Mesendoderm (in vitro differentiated cells): Measurements from ENCODE around the gene SRGAP3.
A peak's percentile ranks its signal among the peaks of the same experiment; 100 is the strongest.

ENCODE experiments used
- DNase-seq: peaks from one replicate; pipeline ENCODE4 v3.0.0; 2013
- H2AK5ac ChIP-seq: 2 replicates; pipeline ENCODE4 v1.6.1; 2013; ENCODE audit warnings: low read length, inconsistent platforms
- H2BK120ac ChIP-seq: 2 replicates; pipeline ENCODE4 v1.6.1; 2013; ENCODE audit warnings: low read depth, mild to moderate bottlenecking, low read length, moderate library complexity, mixed read lengths
- H2BK15ac ChIP-seq: replicated peaks from 2 replicates; pipeline ENCODE4 v1.6.1; 2013; ENCODE audit warnings: low read depth, mild to moderate bottlenecking, moderate library complexity
- H2BK5ac ChIP-seq: 2 replicates; pipeline ENCODE4 v1.6.1; 2013; ENCODE audit warnings: low read length, inconsistent platforms
- H3K18ac ChIP-seq: 2 replicates; pipeline ENCODE4 v1.6.1; 2013; ENCODE audit warnings: mild to moderate bottlenecking, low read length, mixed read lengths
- H3K23ac ChIP-seq: one replicate; pipeline ENCODE4 v1.6.1; 2013; ENCODE audit warnings: low read length
- H3K27ac ChIP-seq: 2 replicates; pipeline ENCODE4 v1.5.1; 2013; ENCODE audit warnings: low read depth, mild to moderate bottlenecking, inconsistent platforms, low read length, moderate library complexity
- H3K27me3 ChIP-seq: 2 replicates; pipeline ENCODE4 v1.6.1; 2013; ENCODE audit warnings: low read length, control low read depth, mild to moderate bottlenecking, inconsistent platforms; ENCODE audit not compliant: insufficient read depth, poor library complexity
- H3K36me3 ChIP-seq: 2 replicates; pipeline ENCODE4 v1.6.1; 2013; ENCODE audit warnings: low read length, inconsistent platforms; ENCODE audit not compliant: control insufficient read depth, insufficient read depth
- H3K4ac ChIP-seq: one replicate; pipeline ENCODE4 v1.6.1; 2013; ENCODE audit warnings: low read depth, mild to moderate bottlenecking, low read length, moderate library complexity
- H3K4me1 ChIP-seq: 2 replicates; pipeline ENCODE4 v1.6.1; 2013; ENCODE audit warnings: low read depth, low read length, inconsistent platforms; ENCODE audit not compliant: control insufficient read depth
- H3K4me2 ChIP-seq: 2 replicates; pipeline ENCODE4 v1.6.1; 2013; ENCODE audit warnings: low read length
- H3K4me3 ChIP-seq: 2 replicates; pipeline ENCODE4 v1.5.1; 2013; ENCODE audit warnings: mild to moderate bottlenecking, low read length
- H3K56ac ChIP-seq: one replicate; pipeline ENCODE4 v1.6.1; 2013; ENCODE audit warnings: low read length
- H3K79me1 ChIP-seq: 2 replicates; pipeline ENCODE4 v1.6.1; 2013; ENCODE audit warnings: low read length, inconsistent platforms
- H3K79me2 ChIP-seq: 2 replicates; pipeline ENCODE4 v1.6.1; 2013; ENCODE audit warnings: mild to moderate bottlenecking, low read length; ENCODE audit not compliant: control insufficient read depth, insufficient read depth
- H3K9ac ChIP-seq: 2 replicates; pipeline ENCODE4 v1.6.1; 2013; ENCODE audit warnings: low read length, inconsistent platforms
- H4K5ac ChIP-seq: one replicate; pipeline ENCODE4 v1.6.1; 2013; ENCODE audit warnings: low read length
- H4K8ac ChIP-seq: one replicate; pipeline ENCODE4 v1.6.1; 2013; ENCODE audit warnings: low read depth, mild to moderate bottlenecking, control low read depth, low read length, moderate library complexity
- WGBS: extraction: QIAGEN DNeasy Blood & Tissue Kit; methylation state at CpG from one replicate; pipeline ENCODE4 v1.1.7; 2013; ENCODE audit warnings: low lambda C conversion rate, missing lambda C conversion rate; ENCODE audit not compliant: insufficient coverage; ENCODE audit errors: extremely low coverage; 5-methylcytosine and 5-hydroxymethylcytosine counted together

The SRGAP3 gene

DNA sequence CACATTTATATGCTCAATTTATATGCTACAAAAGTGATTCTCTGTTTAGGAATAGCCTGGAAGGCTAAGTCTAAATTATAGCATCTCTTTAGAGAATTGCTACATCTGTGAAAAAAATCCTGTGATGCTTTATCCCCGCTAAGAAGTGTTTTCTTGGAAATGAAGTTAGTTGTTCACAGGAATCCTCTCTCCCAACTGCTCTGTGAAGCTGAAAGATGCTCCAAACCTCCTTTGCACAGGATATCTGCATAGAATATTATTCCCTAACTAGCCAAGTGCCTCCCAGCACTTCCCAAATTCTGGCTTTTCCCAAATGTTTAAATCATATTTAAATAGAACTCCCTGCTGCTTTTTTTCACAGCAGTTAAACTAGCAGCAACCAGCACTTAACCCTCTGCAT lies 132.2 kb downstream of the SRGAP3 start:
- Histone ChIP-seq H3K4me1 (no peaks in the 10 kb centered on the region), H4K8ac (no peak overlapping the region), H4K5ac (no peak overlapping the region), H3K56ac (no peak overlapping the region), H3K27me3 (no peaks in the 10 kb centered on the region), H2BK5ac (no peak overlapping the region), H3K79me1 (no peaks in the 10 kb centered on the region), H3K9ac (no peak overlapping the region), H3K18ac (no peak overlapping the region), H3K4ac (no peak overlapping the region), H2AK5ac (no peak overlapping the region), H3K4me3 (no peak overlapping the region), H3K27ac (no peak overlapping the region), H2BK15ac (no peak overlapping the region), H3K79me2 (no peaks in the 10 kb centered on the region), H3K36me3 (no peaks in the 10 kb centered on the region), H3K23ac (no peak overlapping the region), H3K4me2 (no peak overlapping the region), H2BK120ac (no peak overlapping the region)
- DNase-seq: no peak
- WGBS: no CpG with 5 or more reads among the region's 1 CpG

DNA sequence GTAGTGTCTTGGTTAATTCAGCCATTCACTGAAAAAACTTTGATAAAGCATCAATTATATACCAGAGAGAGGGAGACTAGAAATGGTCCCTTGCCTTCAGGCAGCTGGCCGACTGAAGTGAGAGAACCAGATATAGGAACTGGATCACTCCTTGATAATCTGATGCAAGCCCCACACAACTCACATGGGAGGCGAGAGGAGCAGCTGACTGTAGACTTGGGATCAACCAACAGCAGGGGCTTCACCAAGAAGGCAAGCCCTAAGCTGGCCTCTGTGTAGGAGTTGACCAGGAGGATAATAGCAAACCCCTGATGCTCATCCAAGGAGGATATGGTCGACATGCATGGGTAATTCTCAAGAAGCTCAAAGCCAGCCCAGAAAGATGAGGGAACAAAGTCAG lies 133.1 kb downstream of the SRGAP3 start:
- H3K27ac ChIP-seq: no peak overlapping the region
- no peak overlapping the region for H2BK5ac ChIP-seq
- no peak overlapping the region for H3K56ac ChIP-seq
- no peak for DNase-seq
- no peak overlapping the region for H2AK5ac ChIP-seq
- H3K4me1 ChIP-seq: no peaks in the 10 kb centered on the region
- no peaks in the 10 kb centered on the region for H3K27me3 ChIP-seq
- no peak overlapping the region for H2BK15ac ChIP-seq
- H3K9ac ChIP-seq: no peak overlapping the region
- WGBS: no CpG with 5 or more reads among the region's 3 CpGs
- no peak overlapping the region for H3K23ac ChIP-seq
- H4K5ac ChIP-seq: no peak overlapping the region
- no peaks in the 10 kb centered on the region for H3K36me3 ChIP-seq
- no peak overlapping the region for H3K4me3 ChIP-seq
- no peak overlapping the region for H3K4me2 ChIP-seq
- H3K18ac ChIP-seq: no peak overlapping the region
- no peak overlapping the region for H3K4ac ChIP-seq
- no peak overlapping the region for H4K8ac ChIP-seq
- H2BK120ac ChIP-seq: no peak overlapping the region
- no peaks in the 10 kb centered on the region for H3K79me1 ChIP-seq
- no peaks in the 10 kb centered on the region for H3K79me2 ChIP-seq

GRCh38 chr3:9115336-9115735 lies 134.1 kb downstream of the SRGAP3 start:
- Histone ChIP-seq H3K36me3 (no peaks in the 10 kb centered on the region), H2AK5ac (no peak overlapping the region), H3K56ac (no peak overlapping the region), H3K4me1 (no peaks in the 10 kb centered on the region), H3K4me2 (no peak overlapping the region), H3K23ac (no peak overlapping the region), H3K79me2 (no peaks in the 10 kb centered on the region), H3K9ac (no peak overlapping the region), H3K4ac (no peak overlapping the region), H3K27ac (no peak overlapping the region), H3K18ac (no peak overlapping the region), H3K27me3 (no peaks in the 10 kb centered on the region), H4K8ac (no peak overlapping the region), H2BK5ac (no peak overlapping the region), H2BK120ac (no peak overlapping the region), H4K5ac (no peak overlapping the region), H3K4me3 (no peak overlapping the region), H2BK15ac (no peak overlapping the region), H3K79me1 (no peaks in the 10 kb centered on the region)
- no CpG with 5 or more reads among the region's 2 CpGs for WGBS
- DNase-seq: no peak

- Histone ChIP-seq H3K79me2 (no peaks in the 10 kb centered on the region), H3K9ac (no peak overlapping the region), H2BK15ac (no peak overlapping the region), H2BK5ac (no peak overlapping the region), H2AK5ac (no peak overlapping the region), H3K79me1 (no peaks in the 10 kb centered on the region), H4K8ac (no peak overlapping the region), H3K4me3 (no peak overlapping the region), H3K4me1 (no peaks in the 10 kb centered on the region), H3K23ac (no peak overlapping the region), H3K4me2 (no peak overlapping the region), H3K4ac (no peak overlapping the region), H3K56ac (no peak overlapping the region), H4K5ac (no peak overlapping the region), H2BK120ac (no peak overlapping the region), H3K27ac (no peak overlapping the region), H3K36me3 (no peaks in the 10 kb centered on the region), H3K18ac (no peak overlapping the region), H3K27me3 (no peaks in the 10 kb centered on the region)
- DNase-seq: no peak
- WGBS: no CpG with 5 or more reads among the region's 4 CpGs
Measured at GRCh38 chr3:9113040-9113439, 136.4 kb downstream of the SRGAP3 start.

DNA sequence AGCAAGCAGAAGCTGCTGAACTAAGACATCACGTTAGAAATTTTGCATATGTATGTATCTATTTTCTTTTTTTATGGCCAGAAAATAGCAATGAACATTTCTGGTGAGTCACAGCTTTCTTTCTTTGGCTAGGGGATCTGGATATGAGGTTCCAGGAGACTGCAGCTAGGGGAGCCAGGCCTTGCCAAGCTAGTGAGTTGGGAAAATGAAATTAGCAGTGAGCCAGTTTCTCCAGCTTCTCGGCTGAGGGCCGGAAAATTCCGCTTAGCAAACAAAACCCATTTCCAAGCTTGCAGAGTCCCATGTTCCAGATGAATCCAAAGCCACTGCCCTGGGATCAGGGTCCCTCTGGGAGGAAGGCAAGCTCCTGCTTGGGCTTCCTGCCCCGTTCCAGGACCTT lies 137.6 kb downstream of the SRGAP3 start:
- H3K36me3 ChIP-seq: no peaks in the 10 kb centered on the region
- H3K4me2 ChIP-seq: no peak overlapping the region
- H3K4me1 ChIP-seq: no peaks in the 10 kb centered on the region
- H3K23ac ChIP-seq: no peak overlapping the region
- no peak overlapping the region for H2BK15ac ChIP-seq
- H3K56ac ChIP-seq: no peak overlapping the region
- no peak overlapping the region for H3K4me3 ChIP-seq
- no peak overlapping the region for H2BK5ac ChIP-seq
- H2BK120ac ChIP-seq: no peak overlapping the region
- H3K18ac ChIP-seq: no peak overlapping the region
- no peaks in the 10 kb centered on the region for H3K27me3 ChIP-seq
- H3K79me1 ChIP-seq: no peaks in the 10 kb centered on the region
- H3K4ac ChIP-seq: no peak overlapping the region
- no peak overlapping the region for H4K5ac ChIP-seq
- no peak overlapping the region for H3K27ac ChIP-seq
- no CpG with 5 or more reads among the region's 5 CpGs for whole genome bisulfite sequencing
- no peak overlapping the region for H3K9ac ChIP-seq
- no peak for DNase-seq
- no peaks in the 10 kb centered on the region for H3K79me2 ChIP-seq
- H2AK5ac ChIP-seq: no peak overlapping the region
- no peak overlapping the region for H4K8ac ChIP-seq

- H2AK5ac ChIP-seq: no peak overlapping the region
- no peak overlapping the region for H3K4me2 ChIP-seq
- H2BK15ac ChIP-seq: no peak overlapping the region
- H3K4me3 ChIP-seq: no peak overlapping the region
- no peaks in the 10 kb centered on the region for H3K79me1 ChIP-seq
- H3K4ac ChIP-seq: no peak overlapping the region
- H3K27me3 ChIP-seq: no peaks in the 10 kb centered on the region
- no peaks in the 10 kb centered on the region for H3K36me3 ChIP-seq
- DNase-seq: peak; percentile 48
- no CpG with 5 or more reads among the region's 7 CpGs for WGBS
- no peak overlapping the region for H3K27ac ChIP-seq
- no peak overlapping the region for H3K18ac ChIP-seq
- no peak overlapping the region for H3K9ac ChIP-seq
- no peak overlapping the region for H2BK120ac ChIP-seq
- H4K5ac ChIP-seq: no peak overlapping the region
- no peaks in the 10 kb centered on the region for H3K79me2 ChIP-seq
- H3K4me1 ChIP-seq: no peaks in the 10 kb centered on the region
- H4K8ac ChIP-seq: no peak overlapping the region
- H3K56ac ChIP-seq: no peak overlapping the region
- no peak overlapping the region for H3K23ac ChIP-seq
- H2BK5ac ChIP-seq: no peak overlapping the region
Measured at GRCh38 chr3:9111417-9111816, 138.0 kb downstream of the SRGAP3 start.
